ENCODE data around the gene STMP1.
A peak's percentile ranks its signal among the peaks of the same experiment; 100 is the strongest.
"Not testable (repeated sequence)": the region's sequence is repeated elsewhere in the genome, so short reads cannot be mapped to it uniquely, and the experiment has no call there.

STMP1 gene

DNA sequence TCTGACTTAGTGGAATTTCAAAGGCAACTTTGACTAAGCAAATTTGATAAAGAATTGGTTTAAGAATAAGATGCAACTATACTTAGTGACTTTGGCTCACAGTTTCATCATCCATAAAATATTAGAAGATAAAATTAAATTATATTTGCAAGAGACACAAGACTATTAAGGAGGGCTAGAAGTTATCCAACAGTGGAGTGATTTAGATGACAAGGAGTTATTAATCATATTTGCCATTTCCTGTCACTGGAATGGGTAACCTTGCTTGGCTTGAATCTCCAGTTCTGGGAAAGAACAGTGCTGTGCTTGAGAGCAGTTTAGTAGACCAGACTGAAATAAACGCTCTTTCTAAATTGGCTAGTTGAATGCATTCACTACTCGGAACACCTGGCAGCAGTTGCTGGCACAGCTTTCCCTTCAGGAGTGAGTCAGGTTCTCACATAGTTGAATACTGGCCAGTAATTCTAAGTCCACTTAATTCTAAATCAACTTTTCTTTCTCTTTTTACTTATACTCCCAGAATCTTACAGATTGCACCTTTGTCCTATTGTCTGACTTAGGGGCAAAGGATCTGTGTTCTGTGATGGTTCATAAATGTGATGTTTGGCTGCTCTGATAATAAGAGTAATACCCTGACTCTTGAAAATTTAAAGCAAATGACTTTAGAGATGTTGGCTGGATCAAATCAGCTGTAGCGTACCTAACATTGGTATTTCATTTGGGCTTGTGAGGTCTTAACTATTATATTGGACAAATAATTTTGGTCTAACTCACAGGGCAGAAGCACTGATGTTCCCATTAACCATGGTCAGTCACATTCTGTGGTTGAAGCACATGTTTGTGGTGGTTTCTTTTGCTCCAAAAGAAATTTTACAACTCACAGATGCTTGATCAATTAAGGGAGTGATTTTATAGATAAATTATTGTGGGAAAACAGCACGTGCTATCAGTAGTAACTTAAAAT lies 16.6 kb downstream of the STMP1 start:
- no peak overlapping the region for H3K4me3 Mint-ChIP-seq
- DNase-seq (no peak), ATAC-seq (no peak)
- no peaks in the 10 kb centered on the region for H3K27me3 Mint-ChIP-seq
- no peaks in the 10 kb centered on the region for H3K9me3 Mint-ChIP-seq
- H3K4me1 Mint-ChIP-seq, result peaks cover 17% of the 10 kb centered on the region
- no peak overlapping the region for H3K27ac Mint-ChIP-seq

GRCh38 chr7:135681762-135682161 lies 19.4 kb downstream of the STMP1 start:
- Mint-ChIP-seq H3K27me3 (no peaks in the 10 kb centered on the region), H3K4me3 (no peak overlapping the region), H3K27ac (no peak overlapping the region), H3K9me3 (no peaks in the 10 kb centered on the region), H3K4me1 (peaks cover 17% of the 10 kb centered on the region)
- DNase-seq, result no peak
- ATAC-seq, result no peak

DNA sequence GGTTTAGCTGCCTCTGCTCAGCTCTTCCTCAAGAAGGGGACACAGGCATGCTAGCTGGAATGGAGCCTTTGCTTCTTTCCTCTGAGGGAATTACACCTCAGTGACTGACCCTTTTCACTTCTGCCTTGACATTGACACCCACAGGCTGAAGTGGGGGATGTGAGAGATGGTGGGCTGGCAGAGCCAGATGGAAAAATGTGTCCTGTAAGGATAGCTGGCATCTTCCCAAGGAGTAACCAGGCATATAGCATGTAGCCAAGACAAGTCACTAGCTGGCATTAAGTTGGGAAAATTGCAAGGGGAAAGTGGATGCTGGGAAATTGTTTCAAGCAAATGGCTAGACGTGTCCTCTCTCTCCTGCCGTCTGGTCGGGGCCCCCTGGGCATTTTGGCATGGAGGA lies 19.9 kb downstream of the STMP1 start:
- H3K27ac Mint-ChIP-seq, result no peak overlapping the region
- H3K27me3 Mint-ChIP-seq, result no peaks in the 10 kb centered on the region
- no peak for DNase-seq
- H3K9me3 Mint-ChIP-seq, result no peaks in the 10 kb centered on the region
- peaks cover 17% of the 10 kb centered on the region for H3K4me1 Mint-ChIP-seq
- H3K4me3 Mint-ChIP-seq, result no peak overlapping the region
- no peak for ATAC-seq

GRCh38 chr7:135683609-135684008 lies 21.3 kb downstream of the STMP1 start:
- Mint-ChIP-seq H3K27me3 (no peaks in the 10 kb centered on the region), H3K4me1 (peaks cover 17% of the 10 kb centered on the region), H3K27ac (no peak overlapping the region), H3K4me3 (no peak overlapping the region), H3K9me3 (no peaks in the 10 kb centered on the region)
- ATAC-seq, result no peak
- DNase-seq, result no peak

DNA sequence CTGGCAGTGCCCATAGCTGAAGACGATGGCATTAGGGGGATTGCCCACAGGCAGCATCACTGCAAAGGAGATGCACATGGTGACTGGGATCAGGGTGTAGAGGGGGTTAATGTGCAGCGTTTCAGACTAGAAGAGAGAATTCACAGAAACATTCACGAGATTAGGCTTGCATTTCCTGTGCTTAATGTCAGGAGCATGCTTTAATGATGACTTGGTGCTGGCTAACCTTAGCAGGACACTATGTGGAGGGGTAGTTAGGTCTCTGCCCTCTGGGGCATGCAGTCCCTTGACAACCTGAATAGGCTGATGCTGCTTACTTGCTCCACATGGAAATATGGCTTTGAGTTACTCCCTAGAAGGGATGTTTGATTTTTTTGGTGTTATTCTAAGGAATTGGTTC lies 21.8 kb downstream of the STMP1 start:
- peaks cover 17% of the 10 kb centered on the region for H3K4me1 Mint-ChIP-seq
- DNase-seq, result no peak
- H3K9me3 Mint-ChIP-seq, result no peaks in the 10 kb centered on the region
- ATAC-seq, result no peak
- no peak overlapping the region for H3K4me3 Mint-ChIP-seq
- H3K27me3 Mint-ChIP-seq, result no peaks in the 10 kb centered on the region
- peak overlapping the region in 1 of 2 donors; percentile 61 for H3K27ac Mint-ChIP-seq

GRCh38 chr7:135684699-135685098 lies 22.4 kb downstream of the STMP1 start:
- DNase-seq (no peak), ATAC-seq (no peak)
- Mint-ChIP-seq H3K27me3 (no peaks in the 10 kb centered on the region), H3K4me3 (no peak overlapping the region), H3K9me3 (no peaks in the 10 kb centered on the region), H3K27ac (peak overlapping the region in 1 of 2 donors; percentile 61), H3K4me1 (peaks cover 17% of the 10 kb centered on the region)

GRCh38 chr7:135685306-135686084 lies 23.2 kb downstream of the STMP1 start:
- peaks cover 11% of the 10 kb centered on the region for H3K4me1 Mint-ChIP-seq
- H3K27ac Mint-ChIP-seq, result no peak overlapping the region
- no peak for DNase-seq
- no peaks in the 10 kb centered on the region for H3K9me3 Mint-ChIP-seq
- ATAC-seq, result no peak
- no peak overlapping the region for H3K4me3 Mint-ChIP-seq
- no peaks in the 10 kb centered on the region for H3K27me3 Mint-ChIP-seq

DNA sequence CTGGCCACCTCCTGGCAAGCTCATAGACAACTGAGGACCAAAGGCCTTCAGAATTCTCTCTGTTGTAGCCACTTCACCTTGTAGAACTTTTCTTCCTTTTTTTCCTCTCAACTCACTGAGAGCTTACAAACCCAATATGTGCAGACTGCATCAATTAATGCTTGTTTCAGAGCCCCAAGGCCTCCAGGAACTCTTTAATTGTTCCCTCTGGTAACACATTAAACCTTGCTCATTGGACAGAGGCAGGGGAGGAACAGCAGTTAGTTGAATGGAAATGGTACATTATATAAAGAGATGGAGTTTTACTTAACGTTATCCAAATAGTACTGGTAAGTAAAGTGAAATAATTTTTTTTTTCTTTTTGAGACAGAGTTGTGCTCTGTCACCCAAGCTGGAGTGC lies 25.2 kb downstream of the STMP1 start:
- H3K4me3 Mint-ChIP-seq, result no peak overlapping the region
- H3K9me3 Mint-ChIP-seq, result no peaks in the 10 kb centered on the region
- no peak overlapping the region for H3K27ac Mint-ChIP-seq
- no peaks in the 10 kb centered on the region for H3K27me3 Mint-ChIP-seq
- H3K4me1 Mint-ChIP-seq, result no peaks in the 10 kb centered on the region
- ATAC-seq (no peak), DNase-seq (no peak)

DNA sequence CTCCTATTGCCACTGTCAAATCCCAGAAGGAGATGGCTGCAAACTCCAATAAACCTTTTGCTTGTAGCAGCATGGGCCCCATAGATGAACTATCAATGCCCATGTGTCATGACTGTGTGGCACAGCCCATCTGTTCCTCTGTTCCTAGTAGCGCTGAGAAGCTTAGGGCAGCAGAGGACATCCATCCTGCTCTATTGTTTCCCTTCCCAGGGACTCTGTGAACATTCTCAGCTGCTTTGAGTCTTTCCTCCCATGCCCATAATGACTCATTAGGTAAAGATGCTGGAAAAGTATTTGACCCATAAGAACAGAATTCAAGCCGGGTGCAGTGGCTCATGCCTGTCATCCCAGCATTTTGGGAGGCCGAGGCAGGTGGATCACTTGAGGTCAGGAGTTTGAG lies 28.3 kb downstream of the STMP1 start:
- Mint-ChIP-seq H3K27ac (no peak overlapping the region), H3K4me1 (no peaks in the 10 kb centered on the region), H3K4me3 (no peak overlapping the region), H3K27me3 (no peaks in the 10 kb centered on the region), H3K9me3 (no peaks in the 10 kb centered on the region)
- no peak for DNase-seq
- no peak for ATAC-seq

GRCh38 chr7:135692055-135692454 lies 29.7 kb downstream of the STMP1 start:
- Mint-ChIP-seq H3K27me3 (no peaks in the 10 kb centered on the region), H3K4me1 (no peaks in the 10 kb centered on the region), H3K27ac (no peak overlapping the region), H3K9me3 (no peaks in the 10 kb centered on the region), H3K4me3 (no peak overlapping the region)
- no peak for DNase-seq
- no peak for ATAC-seq

DNA sequence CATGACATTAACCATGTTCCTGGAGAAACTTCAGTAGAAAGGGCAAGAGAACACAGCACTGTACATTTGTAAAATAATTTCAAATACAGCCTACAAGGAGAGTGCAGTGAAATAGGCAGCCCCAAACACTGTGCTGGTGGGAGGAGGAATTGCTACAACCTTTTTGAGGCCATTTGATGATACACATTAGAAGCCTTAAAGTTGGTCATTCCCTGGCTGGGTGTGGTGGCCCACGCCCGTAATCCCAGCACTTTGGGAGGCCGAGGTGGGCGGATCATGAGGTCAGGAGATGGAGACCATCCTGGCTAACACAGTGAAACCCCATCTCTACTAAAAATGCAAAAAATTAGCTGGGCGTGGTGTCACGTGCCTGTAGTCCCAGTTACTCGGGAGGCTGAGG lies 30.3 kb downstream of the STMP1 start:
- not testable (repeated sequence) for H3K9me3 Mint-ChIP-seq, DNase-seq, ATAC-seq, H3K27me3 Mint-ChIP-seq, H3K27ac Mint-ChIP-seq, H3K4me1 Mint-ChIP-seq, H3K4me3 Mint-ChIP-seq

DNA sequence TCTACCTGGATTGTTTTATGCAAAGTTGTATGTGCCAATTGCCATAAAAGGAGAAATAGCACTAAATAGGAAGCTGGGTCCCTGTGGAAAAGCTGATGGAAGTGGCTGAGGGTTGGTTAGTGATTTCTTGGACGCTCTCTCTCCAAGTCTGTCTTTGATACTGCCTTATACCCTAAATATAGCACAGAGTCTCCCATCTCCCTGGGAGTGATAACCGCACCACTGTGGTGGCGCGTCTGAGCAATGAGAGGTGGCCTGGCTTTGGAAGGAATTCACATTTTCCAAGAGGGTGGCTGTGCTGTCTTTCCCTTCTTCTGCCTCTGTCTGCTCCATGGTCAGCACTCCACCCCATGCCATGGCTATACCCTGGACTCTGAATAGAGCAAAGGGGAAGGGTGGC lies 31.2 kb downstream of the STMP1 start:
- Mint-ChIP-seq H3K27ac (no peak overlapping the region), H3K4me3 (no peak overlapping the region), H3K9me3 (no peaks in the 10 kb centered on the region), H3K27me3 (no peaks in the 10 kb centered on the region), H3K4me1 (no peaks in the 10 kb centered on the region)
- ATAC-seq, result no peak
- no peak for DNase-seq

GRCh38 chr7:135697276-135698049 lies 35.1 kb downstream of the STMP1 start:
- ATAC-seq, result no peak
- H3K27me3 Mint-ChIP-seq, result no peaks in the 10 kb centered on the region
- no peak overlapping the region for H3K27ac Mint-ChIP-seq

GRCh38 chr7:135704074-135704473 lies 41.8 kb downstream of the STMP1 start:
- Mint-ChIP-seq H3K27me3 (no peaks in the 10 kb centered on the region), H3K4me1 (no peaks in the 10 kb centered on the region), H3K27ac (no peak overlapping the region), H3K4me3 (no peak overlapping the region), H3K9me3 (no peaks in the 10 kb centered on the region)
- DNase-seq (no peak), ATAC-seq (peak; percentile 41)

More at GRCh38 chr7:135697276-135698049, 35.1 kb downstream of the STMP1 start:
- no peak for DNase-seq
- Mint-ChIP-seq H3K9me3 (no peaks in the 10 kb centered on the region), H3K4me3 (no peak overlapping the region), H3K4me1 (no peaks in the 10 kb centered on the region)

DNA sequence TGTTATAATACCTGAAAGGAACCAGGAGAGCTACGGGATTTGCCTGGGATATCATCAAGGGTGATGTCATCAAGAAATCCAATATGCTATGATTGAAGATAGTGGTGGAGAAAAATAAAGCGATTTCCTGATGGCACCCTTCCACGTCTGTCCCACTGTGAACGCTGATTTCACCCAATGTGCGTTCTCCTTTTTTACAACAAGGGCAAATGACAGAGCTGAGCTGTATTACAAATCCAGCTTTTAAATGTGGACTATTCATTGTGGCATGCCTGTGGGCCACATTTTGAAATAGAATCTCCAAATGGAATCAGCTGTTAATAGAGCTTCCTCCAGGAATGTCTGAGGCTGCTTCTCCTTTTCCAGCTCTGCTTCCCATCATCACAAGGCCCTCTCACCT lies 42.4 kb downstream of the STMP1 start:
- H3K4me1 Mint-ChIP-seq, result no peaks in the 10 kb centered on the region
- no peaks in the 10 kb centered on the region for H3K9me3 Mint-ChIP-seq
- H3K27ac Mint-ChIP-seq, result no peak overlapping the region
- H3K27me3 Mint-ChIP-seq, result no peaks in the 10 kb centered on the region
- ATAC-seq (no peak), DNase-seq (no peak)
- no peak overlapping the region for H3K4me3 Mint-ChIP-seq
